Activated T-cell treated with anti-CD3 and anti-CD28 coated beads, Interleukin-2, amount 50 U/mL, for 4 hours (primary cell): ENCODE results near the gene BCAR3. TPM values are rescaled to one million over a fixed set of nuclear protein-coding genes. Genes with fewer than 3 reads are reported as not detected.
"Not testable (repeated sequence)": the region's sequence is repeated elsewhere in the genome, so short reads cannot be mapped to it uniquely, and the experiment has no call there.

ENCODE experiments used
- ATAC-seq, 2 donors: fragments of 200-7000 bp; cut with Tn5 transposase; one replicate each; pipeline ENCODE4 v1.10.0; 2021
- DNase-seq: peaks from one replicate; pipeline ENCODE4 v3.0.0-alpha.2; 2020
- H3K27me3 Mint-ChIP-seq: one replicate; pipeline ENCODE4 v1.8.0; 2021; ENCODE audit warnings: low read depth, mixed read lengths
- H3K36me3 Mint-ChIP-seq: one replicate; pipeline ENCODE4 v1.8.0; 2022; ENCODE audit warnings: mixed read lengths; ENCODE audit not compliant: insufficient read depth
- H3K4me1 Mint-ChIP-seq: one replicate; pipeline ENCODE4 v1.8.0; 2021; ENCODE audit warnings: low read depth, mixed read lengths
- H3K4me3 Mint-ChIP-seq: one replicate; pipeline ENCODE4 v1.8.0; 2021; ENCODE audit warnings: mild to moderate bottlenecking, moderate library complexity, mixed read lengths
- H3K9me3 Mint-ChIP-seq: one replicate; pipeline ENCODE4 v1.8.0; 2021; ENCODE audit warnings: mixed read lengths
- total RNA-seq, 3 donors: library from RNA; stranded (reverse); gene quantifications; one replicate each; pipeline ENCODE4 v1.2.1, GENCODE V29; 2021

The BCAR3 gene
- total RNA-seq, 3 donors from 2014 or later, result 0.53 to 1.7 (median 1.2) TPM

DNA sequence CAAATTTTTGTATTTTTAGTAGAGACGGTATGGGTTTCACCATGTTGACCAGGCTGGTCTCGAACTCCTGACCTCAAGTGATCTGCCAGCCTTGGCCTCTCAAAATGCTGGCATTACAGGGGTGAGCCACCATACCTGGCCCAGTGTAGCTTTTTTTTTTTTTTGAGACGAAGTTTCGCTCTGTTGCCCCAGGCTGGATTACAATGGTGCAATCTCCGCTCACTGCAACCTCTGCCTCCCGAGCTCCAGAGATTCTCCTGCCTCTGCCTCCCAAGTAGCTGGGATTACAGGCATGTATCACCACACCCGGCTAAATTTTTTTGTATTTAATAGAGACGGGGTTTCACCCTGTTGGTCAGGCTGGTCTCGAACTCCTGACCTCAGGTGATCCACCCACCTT is 20.3 kb downstream of the BCAR3 start:
- not testable (repeated sequence) for ATAC-seq, H3K9me3 Mint-ChIP-seq, H3K36me3 Mint-ChIP-seq, H3K4me3 Mint-ChIP-seq, DNase-seq, H3K4me1 Mint-ChIP-seq, H3K27me3 Mint-ChIP-seq

DNA sequence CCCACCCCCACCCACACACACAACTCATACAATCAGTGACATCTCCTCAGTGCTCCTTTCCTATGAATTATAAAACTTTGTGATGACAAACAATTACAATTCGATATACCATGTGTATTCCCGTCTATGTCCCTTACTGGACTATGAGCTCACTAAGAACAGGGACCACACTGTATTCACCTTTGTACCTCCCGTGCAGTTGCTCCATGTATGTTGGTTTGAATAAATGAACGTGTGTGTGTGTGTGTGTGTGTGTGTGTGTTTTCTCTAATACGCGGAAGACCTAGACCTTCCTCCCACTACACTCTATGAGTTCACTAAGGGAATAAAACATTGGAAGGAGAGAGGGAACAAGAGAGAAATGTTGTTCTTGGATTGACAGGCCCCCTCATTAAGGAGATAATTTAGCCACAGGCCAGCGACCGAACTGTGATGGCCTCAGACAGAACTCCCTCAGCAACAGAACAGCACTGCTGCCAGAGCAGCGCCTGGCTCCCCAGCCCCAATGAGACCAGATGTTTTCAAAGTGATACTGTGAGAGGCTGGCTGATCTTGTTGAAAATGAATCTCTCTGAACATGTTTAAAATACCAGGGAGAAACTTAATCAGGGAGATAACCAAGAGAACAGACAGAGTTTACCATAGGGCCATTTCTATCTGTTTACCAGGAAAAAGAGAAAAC is 21.7 kb downstream of the BCAR3 start:
- Mint-ChIP-seq H3K36me3 (no peaks in the 10 kb centered on the region), H3K9me3 (no peaks in the 10 kb centered on the region)

DNA sequence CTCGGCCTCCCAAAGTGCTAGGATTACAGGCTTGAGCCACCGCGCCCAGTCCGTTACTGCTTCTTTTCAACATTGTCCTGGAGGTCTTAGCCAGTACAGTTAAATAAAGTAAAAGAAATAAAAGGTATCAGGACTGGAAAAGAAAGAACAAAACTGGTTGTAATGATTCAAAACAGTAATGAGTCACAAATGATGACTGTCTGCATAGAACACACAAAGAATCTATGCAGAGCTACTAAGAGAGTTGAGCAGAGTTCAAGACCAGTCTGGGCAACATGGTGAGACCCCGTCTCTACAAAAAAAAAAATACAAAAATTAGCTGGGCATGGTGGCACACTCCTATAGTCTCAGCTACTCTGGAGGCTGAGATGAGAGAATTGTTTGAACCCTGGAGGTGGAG is 23.4 kb downstream of the BCAR3 start:
- DNase-seq, result no peak
- Mint-ChIP-seq H3K9me3 (no peaks in the 10 kb centered on the region), H3K36me3 (no peaks in the 10 kb centered on the region), H3K4me3 (no peak overlapping the region), H3K27me3 (no peaks in the 10 kb centered on the region), H3K4me1 (no peaks in the 10 kb centered on the region)
- peak in 1 of 2 donors; percentile 46 for ATAC-seq

More for the DNA sequence above, 21.7 kb downstream of the BCAR3 start:
- H3K4me3 Mint-ChIP-seq, result no peak overlapping the region
- no peak for DNase-seq
- no peak for ATAC-seq
- peaks cover 1% of the 10 kb centered on the region for H3K27me3 Mint-ChIP-seq
- no peaks in the 10 kb centered on the region for H3K4me1 Mint-ChIP-seq

DNA sequence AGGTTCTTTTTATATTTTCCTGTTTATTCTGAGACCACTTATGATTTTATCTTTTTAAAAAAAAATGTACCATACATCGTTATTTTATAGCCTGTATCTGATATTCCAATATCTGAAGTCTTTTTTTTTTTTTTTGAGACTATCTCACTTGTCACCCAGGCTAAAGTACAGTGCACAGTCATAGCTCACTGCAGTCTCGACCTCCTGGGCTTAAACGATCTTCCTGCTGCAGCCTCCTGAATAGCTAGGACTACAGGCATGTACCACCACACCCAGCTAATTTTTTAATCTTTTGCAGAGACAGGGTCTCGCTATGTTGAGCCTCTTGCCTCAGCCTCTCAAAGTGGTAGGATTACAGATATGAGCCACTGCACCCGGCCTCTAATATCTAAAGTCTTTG is 25.1 kb downstream of the BCAR3 start:
- Mint-ChIP-seq H3K27me3 (no peaks in the 10 kb centered on the region), H3K4me3 (no peak overlapping the region), H3K36me3 (no peaks in the 10 kb centered on the region), H3K9me3 (no peaks in the 10 kb centered on the region), H3K4me1 (no peaks in the 10 kb centered on the region)
- no peak for DNase-seq
- no peak for ATAC-seq

DNA sequence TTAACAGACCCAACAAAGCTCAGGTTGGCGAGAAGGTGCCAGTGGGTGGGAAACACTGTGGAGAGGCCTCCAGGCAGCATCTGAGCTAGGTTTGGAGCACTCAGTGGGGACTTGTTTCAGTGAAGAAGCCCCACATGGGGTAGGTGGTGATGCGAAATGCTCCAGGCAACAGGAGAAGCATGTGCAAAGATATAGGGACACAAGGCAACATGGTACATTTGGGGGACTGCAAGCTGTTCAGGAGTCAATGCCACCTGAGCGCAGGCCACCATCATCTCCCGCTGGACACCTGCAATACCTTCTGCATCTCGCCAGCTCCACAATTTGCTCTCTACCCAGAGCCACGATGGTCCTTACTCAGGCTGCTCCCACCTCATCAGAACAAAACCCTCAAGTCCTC is 28.0 kb downstream of the BCAR3 start:
- Mint-ChIP-seq H3K36me3 (no peaks in the 10 kb centered on the region), H3K27me3 (no peaks in the 10 kb centered on the region), H3K4me1 (no peaks in the 10 kb centered on the region), H3K4me3 (no peak overlapping the region), H3K9me3 (no peaks in the 10 kb centered on the region)
- no peak for ATAC-seq
- no peak for DNase-seq

DNA sequence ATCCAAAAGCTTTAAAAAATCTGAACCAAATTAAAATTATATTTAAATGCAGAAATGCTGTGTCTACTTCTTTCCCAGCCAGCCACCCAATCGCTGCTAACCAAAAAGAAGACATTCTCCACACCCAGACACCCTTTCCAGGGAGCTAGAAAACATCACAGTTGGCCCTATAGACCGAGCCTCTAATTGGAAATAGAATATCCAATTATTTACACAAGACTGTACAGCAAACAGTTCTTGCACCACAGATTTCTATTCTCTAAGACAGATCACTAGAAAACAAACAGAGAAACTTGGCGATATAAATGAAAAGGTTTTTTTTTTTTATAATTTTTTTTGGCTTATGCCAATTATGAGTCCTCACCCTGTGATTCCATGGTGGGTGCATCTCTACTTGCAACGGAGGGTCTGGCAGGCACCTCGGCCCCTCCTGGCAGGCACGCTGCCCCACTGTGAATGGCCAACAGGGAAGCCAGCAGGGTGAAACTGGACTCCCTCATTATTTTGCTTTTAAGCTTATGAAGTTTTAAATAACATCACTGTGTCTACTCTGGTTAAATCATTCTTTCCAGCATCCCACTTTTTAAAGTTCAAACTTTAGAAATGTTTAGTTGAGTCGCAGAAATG is 29.2 kb downstream of the BCAR3 start:
- no peaks in the 10 kb centered on the region for H3K27me3 Mint-ChIP-seq
- no peaks in the 10 kb centered on the region for H3K36me3 Mint-ChIP-seq
- H3K4me1 Mint-ChIP-seq, result no peaks in the 10 kb centered on the region
- no peaks in the 10 kb centered on the region for H3K9me3 Mint-ChIP-seq
- ATAC-seq (no peak), DNase-seq (no peak)
- H3K4me3 Mint-ChIP-seq, result no peak overlapping the region

DNA sequence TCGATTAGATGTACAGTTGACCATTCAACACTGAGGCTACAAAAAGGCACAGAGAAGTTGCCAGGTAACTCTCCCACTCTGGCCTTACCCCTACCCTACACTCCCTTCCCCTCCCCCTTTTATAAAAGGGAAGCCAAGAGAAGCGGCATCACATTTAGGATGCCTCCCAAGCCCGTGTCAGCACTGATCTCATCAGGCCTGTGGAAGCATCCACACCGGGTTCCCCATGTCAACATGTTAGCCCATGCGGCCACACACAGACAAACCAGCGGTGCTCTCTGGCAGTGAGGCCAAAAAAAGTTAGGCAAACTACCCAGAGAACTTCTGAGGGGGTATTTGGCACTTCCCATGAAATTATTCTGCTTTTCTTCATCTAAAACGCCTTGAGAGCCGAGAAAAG is 29.9 kb downstream of the BCAR3 start:
- Mint-ChIP-seq H3K4me1 (no peaks in the 10 kb centered on the region), H3K4me3 (no peak overlapping the region), H3K36me3 (no peaks in the 10 kb centered on the region), H3K9me3 (no peaks in the 10 kb centered on the region), H3K27me3 (no peaks in the 10 kb centered on the region)
- ATAC-seq (no peak), DNase-seq (no peak)

DNA sequence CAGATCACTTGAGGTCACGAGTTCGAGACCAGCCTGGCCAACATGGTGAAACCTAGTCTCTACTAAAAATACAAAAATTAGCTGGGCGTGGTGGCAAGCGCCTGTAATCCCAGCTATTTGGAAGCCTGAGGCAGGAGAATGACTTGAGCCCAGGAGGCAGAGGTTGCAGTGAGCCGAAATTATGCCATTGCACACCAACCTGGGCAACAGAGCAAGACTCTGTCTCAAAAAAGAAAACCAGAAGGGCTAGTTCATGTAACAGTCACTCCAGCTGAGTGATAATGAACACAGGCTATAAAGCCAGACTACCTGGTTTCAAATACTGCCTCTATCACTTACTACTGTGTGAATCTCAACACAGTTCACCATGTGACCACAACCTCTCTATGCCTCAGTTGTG is 31.5 kb downstream of the BCAR3 start:
- H3K4me3 Mint-ChIP-seq, H3K27me3 Mint-ChIP-seq, ATAC-seq, DNase-seq, H3K4me1 Mint-ChIP-seq, H3K36me3 Mint-ChIP-seq, H3K9me3 Mint-ChIP-seq: not testable (repeated sequence)

DNA sequence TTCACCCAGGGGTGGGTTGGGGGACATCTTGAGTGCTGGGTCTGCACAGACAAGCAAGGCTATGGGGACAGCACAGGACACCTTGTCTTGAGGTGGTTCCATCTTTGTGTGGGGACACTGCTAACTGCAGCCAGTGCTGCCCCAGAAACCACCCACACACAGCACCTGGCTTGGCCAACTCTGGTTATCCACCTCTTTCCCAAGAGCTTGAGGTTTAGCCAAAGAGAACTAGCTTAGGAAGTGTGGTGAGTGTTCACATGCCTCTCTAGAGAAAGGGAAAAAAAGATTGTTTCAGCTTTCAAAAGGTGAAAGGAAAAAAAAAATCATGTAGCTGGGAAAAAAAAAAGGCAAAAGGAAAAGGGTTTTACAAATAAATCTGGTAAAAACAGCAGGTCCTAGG is 32.4 kb downstream of the BCAR3 start:
- DNase-seq (no peak), ATAC-seq (no peak)
- no peaks in the 10 kb centered on the region for H3K9me3 Mint-ChIP-seq
- peaks cover under 1% of the 10 kb centered on the region for H3K4me1 Mint-ChIP-seq
- no peaks in the 10 kb centered on the region for H3K27me3 Mint-ChIP-seq
- no peaks in the 10 kb centered on the region for H3K36me3 Mint-ChIP-seq
- H3K4me3 Mint-ChIP-seq, result no peak overlapping the region

DNA sequence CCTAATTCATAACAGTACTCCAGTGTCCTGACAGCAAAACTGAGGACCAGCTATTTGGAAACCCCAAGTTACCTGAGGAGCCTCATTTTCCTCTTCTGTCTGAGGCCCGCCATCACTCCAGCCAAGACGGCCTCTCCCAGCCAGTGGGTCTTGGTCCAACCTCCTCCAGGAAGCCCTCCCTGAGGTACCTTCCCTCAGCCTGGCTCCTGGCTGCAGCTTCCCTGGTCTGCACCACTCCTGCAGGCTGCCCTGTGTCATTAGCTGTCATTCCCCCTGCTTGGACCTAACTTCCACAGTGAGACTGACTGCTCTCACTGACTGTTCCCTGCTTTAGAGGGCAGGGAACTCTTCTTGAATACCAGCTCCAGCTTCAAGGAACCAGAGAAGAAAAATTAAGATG is 33.0 kb downstream of the BCAR3 start:
- Mint-ChIP-seq H3K9me3 (no peaks in the 10 kb centered on the region), H3K4me3 (no peak overlapping the region), H3K4me1 (peaks cover 6% of the 10 kb centered on the region), H3K36me3 (no peaks in the 10 kb centered on the region), H3K27me3 (no peaks in the 10 kb centered on the region)
- no peak for DNase-seq
- ATAC-seq, result no peak

DNA sequence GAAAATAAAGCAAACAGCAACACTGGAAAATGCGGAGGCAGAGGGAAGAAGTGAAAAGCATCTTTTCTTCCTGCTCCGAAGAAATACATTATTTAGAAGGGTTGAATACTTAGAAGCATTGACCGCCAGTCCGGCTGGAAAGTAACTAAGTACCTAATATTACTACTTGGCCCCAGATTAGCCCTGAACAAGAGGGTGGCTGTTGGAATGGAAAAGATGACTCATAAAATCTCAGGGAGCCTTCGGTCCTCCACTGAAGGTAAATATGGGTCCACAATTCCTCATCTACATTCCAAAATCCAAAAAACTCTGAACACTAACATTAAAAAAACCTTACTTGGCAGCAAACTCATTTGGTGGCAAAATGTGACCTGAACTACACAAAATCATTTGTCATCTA is 40.1 kb downstream of the BCAR3 start:
- Mint-ChIP-seq H3K36me3 (no peaks in the 10 kb centered on the region), H3K4me3 (no peak overlapping the region), H3K4me1 (peaks cover 9% of the 10 kb centered on the region), H3K9me3 (no peaks in the 10 kb centered on the region), H3K27me3 (no peaks in the 10 kb centered on the region)
- ATAC-seq (no peak), DNase-seq (no peak)

DNA sequence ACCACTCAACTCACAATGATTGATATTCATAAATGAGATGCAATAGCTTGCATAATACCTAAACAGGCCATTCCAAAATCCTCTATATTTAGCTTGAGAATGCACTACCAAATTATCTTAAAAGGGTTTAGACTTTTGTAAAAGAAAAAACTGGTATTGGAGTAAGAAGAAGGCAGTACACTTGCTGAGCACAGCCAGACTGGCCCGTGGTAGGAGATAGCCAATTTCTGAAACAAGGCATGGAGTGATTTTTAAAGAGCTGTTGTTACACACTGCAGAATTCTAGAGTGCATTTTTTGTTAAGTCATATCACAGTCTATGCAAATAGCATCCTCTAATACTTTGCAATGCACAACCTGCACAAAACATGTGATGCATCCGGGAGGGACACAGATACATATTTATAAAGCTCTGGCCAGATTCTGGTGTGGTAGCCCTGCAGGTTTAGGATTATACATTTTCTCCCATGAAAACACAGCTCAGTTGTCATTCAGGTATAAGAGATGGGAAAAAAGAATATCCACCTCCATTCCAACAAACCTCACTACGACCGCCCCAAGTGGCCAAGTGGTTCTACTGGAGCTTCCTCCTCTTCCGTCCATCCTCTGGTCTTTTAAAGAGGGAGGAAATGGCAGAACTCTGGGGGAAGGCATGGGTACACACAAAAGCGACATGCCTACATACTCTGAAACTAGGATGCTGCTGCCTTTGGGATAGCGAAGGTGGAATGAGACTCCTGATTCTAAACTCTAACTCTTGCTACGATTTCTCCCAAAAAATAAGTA is 40.8 kb downstream of the BCAR3 start:
- Mint-ChIP-seq H3K4me3 (no peak overlapping the region), H3K36me3 (no peaks in the 10 kb centered on the region), H3K27me3 (no peaks in the 10 kb centered on the region), H3K4me1 (peaks cover 9% of the 10 kb centered on the region), H3K9me3 (no peaks in the 10 kb centered on the region)
- ATAC-seq, result no peak
- no peak for DNase-seq

DNA sequence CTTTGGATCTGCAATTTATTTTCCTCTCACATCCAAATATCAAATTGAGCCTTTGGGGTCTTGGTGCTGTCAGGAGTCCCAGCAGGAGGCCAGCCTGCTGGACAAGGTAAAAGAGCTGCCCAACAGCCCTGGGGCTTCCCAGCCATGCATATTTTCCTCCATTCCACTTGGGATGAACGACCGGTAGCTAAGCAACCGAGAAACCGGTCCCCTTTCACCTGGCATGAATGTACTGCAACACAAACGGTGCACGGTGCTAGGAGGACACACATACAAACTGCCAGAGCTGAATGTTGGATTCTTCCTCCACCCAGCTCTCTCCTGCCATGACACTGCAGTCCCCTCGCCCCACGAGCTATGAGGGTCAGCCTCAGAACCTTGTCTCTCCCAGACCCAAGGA is 42.7 kb downstream of the BCAR3 start:
- Mint-ChIP-seq H3K4me1 (peaks cover 6% of the 10 kb centered on the region), H3K9me3 (no peaks in the 10 kb centered on the region), H3K4me3 (no peak overlapping the region), H3K27me3 (no peaks in the 10 kb centered on the region), H3K36me3 (no peaks in the 10 kb centered on the region)
- no peak for DNase-seq
- ATAC-seq, result no peak

DNA sequence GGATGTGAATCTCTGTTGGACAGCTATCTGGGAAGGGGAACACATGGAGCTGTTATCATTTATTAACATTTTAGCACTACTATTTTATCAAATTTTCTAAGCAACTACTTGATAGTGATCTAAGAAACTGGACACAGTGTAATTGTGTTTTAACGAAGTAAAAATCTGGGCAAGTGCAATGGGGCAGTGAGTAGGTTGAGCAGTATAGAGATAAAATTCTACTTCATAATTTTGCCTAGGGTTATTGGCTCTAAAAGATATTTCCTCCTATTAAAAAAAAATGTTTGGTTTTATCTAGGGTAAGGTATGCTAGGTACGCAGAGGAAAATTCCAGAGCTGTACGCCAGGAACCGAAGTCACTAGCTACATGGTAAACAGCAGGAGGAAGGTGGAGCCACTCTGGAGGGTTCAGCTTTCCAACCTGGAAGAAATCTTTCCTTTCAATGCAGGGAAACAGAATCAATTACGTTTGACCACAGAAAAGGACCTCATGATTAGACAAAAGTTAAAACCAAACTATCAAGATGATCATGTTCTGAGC is 43.3 kb downstream of the BCAR3 start:
- no peaks in the 10 kb centered on the region for H3K9me3 Mint-ChIP-seq
- H3K4me3 Mint-ChIP-seq, result no peak overlapping the region
- no peaks in the 10 kb centered on the region for H3K27me3 Mint-ChIP-seq
- no peak for ATAC-seq
- DNase-seq, result no peak
- no peaks in the 10 kb centered on the region for H3K36me3 Mint-ChIP-seq
- H3K4me1 Mint-ChIP-seq, result no peaks in the 10 kb centered on the region

DNA sequence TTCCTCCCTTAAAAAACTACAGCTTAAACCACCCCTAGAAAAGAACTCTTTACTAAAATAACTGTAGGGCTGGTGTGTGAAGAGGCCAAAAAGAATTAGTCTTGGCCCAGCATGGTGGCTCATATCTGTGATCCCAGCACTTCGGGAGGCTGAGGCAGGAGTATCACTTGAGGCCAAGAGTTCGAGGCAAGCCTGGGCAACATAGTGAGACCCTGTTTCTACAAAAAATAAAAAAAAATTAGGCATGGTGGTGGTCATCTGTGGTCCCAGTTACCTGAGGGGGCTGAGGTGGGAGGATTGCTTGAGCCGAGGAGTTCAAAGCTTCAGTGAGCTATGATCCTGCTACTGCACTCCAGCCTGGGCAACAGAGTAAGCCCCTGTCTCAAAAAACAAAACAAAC is 44.9 kb downstream of the BCAR3 start:
- Mint-ChIP-seq H3K4me3 (no peak overlapping the region), H3K4me1 (no peaks in the 10 kb centered on the region), H3K36me3 (no peaks in the 10 kb centered on the region), H3K9me3 (no peaks in the 10 kb centered on the region), H3K27me3 (no peaks in the 10 kb centered on the region)
- DNase-seq (no peak), ATAC-seq (no peak)
